ENCODE results near the gene IRF5. TPM values are rescaled to one million over a fixed set of nuclear protein-coding genes. Genes with fewer than 3 reads are reported as not detected.

The IRF5 gene
- total and polyA plus RNA-seq, 10 of the 15 experiments (the other 5 are each of a cell fraction or from before 2014, with no cell fraction given) = 5.4 to 90.3 (median 61.7) TPM

- POLR2A ChIA-PET = interaction anchor here (1.1 to 1.8 kb wide), 3 partner anchors 8 to 141 kb away, joined by 3 to 6 read pairs (median 3); no protein-coding TSS in a partner anchor
- Histone ChIP-seq H3K4me1 (ENCODE audit: control insufficient read depth, insufficient read depth, low read length) (peaks cover 4% of the 10 kb centered on the region; the same call in 1 of the 2 replicates), H3K4me2 (ENCODE audit: control insufficient read depth, insufficient read depth) (no peak overlapping the region), H3K27ac (ENCODE audit: control insufficient read depth, insufficient read depth) (no peak overlapping the region), H3K79me2 (ENCODE audit: control insufficient read depth, insufficient read depth, low read length) (peaks cover 13% of the 10 kb centered on the region), H3K4me3 (no peak overlapping the region), H3K9me3 (replicated peaks; ENCODE audit: control insufficient read depth, insufficient read depth, low read length) (no peaks in the 10 kb centered on the region), H3K9ac (ENCODE audit: control insufficient read depth, insufficient read depth, low read length) (no peak overlapping the region), H4K20me1 (ENCODE audit: control insufficient read depth, insufficient read depth) (no peaks in the 10 kb centered on the region), H3K27me3 (replicated peaks in 1 of 2; ENCODE audit: control insufficient read depth in 2 of 2, insufficient read depth in 2 of 2, low read length in 1 of 2) (no peaks in the 10 kb centered on the region), H3K36me3 (ENCODE audit: control insufficient read depth in 2 of 2, insufficient read depth in 2 of 2, low read length in 1 of 2) (peaks cover 46 to 61% of the 10 kb centered on the region in 2 experiments), H2AFZ (ENCODE audit: control insufficient read depth, low read depth, low read length) (no peak overlapping the region)
- no peak; the same call in 2 of the 3 replicates for ATAC-seq
- in situ Hi-C loops (cut with MboI) = no loop called here
- SMC1A ChIA-PET (ENCODE audit: uncharacterized antibody, unreplicated experiment) = interaction anchor here (1.1 kb wide), 3 partner anchors 11 to 141 kb away, joined by 3 to 5 read pairs (median 3); no protein-coding TSS in a partner anchor
- no peak for DNase-seq (ENCODE audit: low read depth, low spot score)
- BruUV-seq (replicated peaks) = no TSS peak
- RAD21 ChIA-PET (ENCODE audit: unreplicated experiment) = interaction anchor here (0.9 to 2.6 kb wide), 2 partner anchors 8 to 24 kb away, joined by 4 to 9 read pairs; no protein-coding TSS in a partner anchor
- 90% methylated on average over 12 of the region's 12 CpGs for WGBS (ENCODE audit: insufficient coverage, insufficient replicate concordance, low lambda C conversion rate, missing lambda C conversion rate)
- CTCF ChIA-PET = interaction anchor here (0.8 to 2.1 kb wide), 7 partner anchors 9 to 143 kb away, joined by 3 to 9 read pairs (median 4); no protein-coding TSS in a partner anchor
- TF ChIP-seq ETV6 (conservative IDR thresholded peaks at IDR 0.05 in 1 of 2, IDR thresholded peaks at IDR 0.05 in 1 of 2; ENCODE audit: borderline replicate concordance in 1 of 2, low read depth in 1 of 2) (no peak), POLR2A (IDR thresholded peaks at IDR 0.05; ENCODE audit: low read depth, low read length) (peak; percentile 69), USF2 (IDR thresholded peaks at IDR 0.05; ENCODE audit: borderline replicate concordance, low read depth, low read length) (no peak)
- intact Hi-C loops (cut with micrococcal nuclease; ENCODE audit: unreplicated experiment) = no loop called here
- no peak for FAIRE-seq
Observed at GRCh38 chr7:128948312-128948973, 10.7 kb downstream of the IRF5 start.
